Spleen (tissue), 11 donors: Measurements from ENCODE around the gene TBC1D16. TPM values are rescaled to one million over a fixed set of nuclear protein-coding genes. Genes with fewer than 3 reads are reported as not detected.
"Not testable (repeated sequence)": the region's sequence is repeated elsewhere in the genome, so short reads cannot be mapped to it uniquely, and the experiment has no call there.

Experiments
- DNase-seq: peaks from one replicate; pipeline ENCODE4 v3.0.0-alpha.2; 2020
- H3K27ac ChIP-seq, 8 donors: fragments of 200-600 bp; sonication (generic) in 7 of 8; 1 replicate in 4 of 8; 2 replicates in 4 of 8; pipeline versions ENCODE4 v1.5.0 to v1.8.0; 2016 to 2021; ENCODE audit warnings: inconsistent platforms in 4 of 8, mild to moderate bottlenecking in 4 of 8, moderate library complexity in 1 of 8
- H3K27me3 ChIP-seq, 7 donors: fragments of 200-600 bp; sonication (generic) in 6 of 7; replicated peaks in 1 of 7; 1 replicate in 4 of 7; 2 replicates in 3 of 7; pipeline versions ENCODE4 v1.5.0 to v1.8.0; 2016 to 2021; ENCODE audit warnings: inconsistent platforms in 3 of 7, mild to moderate bottlenecking in 1 of 7
- H3K36me3 ChIP-seq, 6 donors: fragments of 200-600 bp; sonication (generic) in 5 of 6; 1 replicate in 4 of 6; 2 replicates in 2 of 6; pipeline versions ENCODE4 v1.5.0 to v1.8.0; 2016 to 2021; ENCODE audit warnings: inconsistent platforms in 2 of 6
- H3K4me1 ChIP-seq, 6 donors: fragments of 200-600 bp; sonication (generic) in 5 of 6; 1 replicate in 3 of 6; 2 replicates in 3 of 6; pipeline versions ENCODE4 v1.5.0 to v1.8.0; 2016 to 2021; ENCODE audit warnings: inconsistent platforms in 3 of 6
- H3K4me3 ChIP-seq, 8 donors: fragments of 200-600 bp; sonication (generic) in 7 of 8; 1 replicate in 4 of 8; 2 replicates in 4 of 8; pipeline versions ENCODE4 v1.5.0 to v1.8.0; 2016 to 2021; ENCODE audit warnings: inconsistent platforms in 4 of 8, mild to moderate bottlenecking in 4 of 8, moderate library complexity in 2 of 8
- H3K9me3 ChIP-seq, 8 donors: fragments of 200-600 bp; sonication (generic) in 7 of 8; 1 replicate in 4 of 8; 2 replicates in 4 of 8; pipeline versions ENCODE4 v1.5.0 to v1.8.0; 2016 to 2021; ENCODE audit warnings: inconsistent platforms in 4 of 8
- POLR2A ChIP-seq, 3 donors: fragments of 450-650 bp; IDR thresholded peaks; one replicate each; pipeline ENCODE4 v1.5.1; 2017; ENCODE audit warnings: antibody characterized with exemption in 3 of 3, mild to moderate bottlenecking in 1 of 3
- POLR2AphosphoS5 ChIP-seq, 3 donors: sonication (generic); formaldehyde crosslinking; IDR thresholded peaks; one replicate each; pipeline ENCODE4 v1.5.1; 2017; ENCODE audit warnings: antibody characterized with exemption in 3 of 3
- WGBS, 5 donors: extraction: QIAGEN DNeasy Blood & Tissue Kit in 3 of 5; methylation state at CpG; one replicate each; pipeline versions ENCODE4 v1.1.5 to v1.1.7; 2013 to 2018; 5-methylcytosine and 5-hydroxymethylcytosine counted together
- intact Hi-C: fragments of 100-400 bp; cut with DNase I; formaldehyde crosslinking; loops from one replicate; pipeline ENCODE4 v1.15.0; 2023; ENCODE audit warnings: low total_unique reads
- polyA plus RNA-seq, 3 donors: library from polyadenylated mRNA; stranded (reverse); fragments of 200-250 nt; gene quantifications; one replicate each; pipeline ENCODE4 v1.2.1, GENCODE V29; 2013
- total RNA-seq, 7 donors: library from RNA; depleted of rRNA in 3 of 7; stranded (reverse); fragments of >200 nt in 3 of 7; fragmentation: NEBNext Ultra II Directional in 4 of 7; extraction: Animal tissue kit (Norgen Biotek cat#: 25700) in 4 of 7; gene quantifications; one replicate each; pipeline versions ENCODE4 v1.1.0 to v1.2.1, GENCODE V29; 2016 to 2021
- TF ChIP-seq, protein P1 (sequence below), 11 experiments: fragments of 200-600 bp in 7 of 11; fragments of 450-650 bp in 4 of 11; sonication (generic) in 4 of 11; IDR thresholded peaks in 8 of 11; conservative IDR thresholded peaks in 3 of 11; 1 replicate in 7 of 11; 2 replicates in 4 of 11; pipeline versions ENCODE4 v1.4.0 to v1.8.0; 2016 to 2021; ENCODE audit warnings: antibody characterized with exemption in 11 of 11, inconsistent platforms in 4 of 11, mild to moderate bottlenecking in 1 of 11
- donor health status: healthy with polysubstance abuse.
- donor health status: DM: no; HTN: no; CAD: no; lungs with moderate emphysema.
- donor health status: DM: no; HTN: no; CAD: no.
- donor health status: Bipolar disorder and iron deficiency.
- donor health status: healthy.
- donor health status: DM: no; HTN: no; CAD: no.
- donor health status: DM: yes; HTN: yes; CAD: no.

Gene TBC1D16
- total and polyA plus RNA-seq, 10 donors = 1.3 to 33.6 (median 15.7) TPM

DNA sequence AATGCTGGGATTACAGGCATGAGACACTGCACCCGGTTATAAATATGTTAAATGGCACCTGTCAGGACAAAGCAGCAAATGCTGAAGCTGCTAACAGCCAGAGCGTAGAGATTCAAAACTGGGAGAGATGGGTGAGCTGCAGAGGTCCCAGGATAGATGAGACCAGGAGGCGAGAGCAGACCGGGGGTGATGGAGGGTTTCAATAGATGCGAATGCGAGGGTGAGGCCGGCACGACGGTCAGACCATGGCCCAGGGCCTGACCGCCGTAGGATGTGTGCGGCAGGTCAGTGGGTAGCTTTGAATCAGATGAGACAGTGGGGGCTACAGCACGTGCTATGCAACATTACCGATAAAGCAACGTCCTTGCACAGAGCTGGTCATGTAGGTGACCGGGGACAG lies 15.0 kb upstream of the TBC1D16 start:
- TF ChIP-seq POLR2A (IDR thresholded peaks at IDR 0.05) (no peak), POLR2AphosphoS5 (IDR thresholded peaks at IDR 0.05) (no peak)
- TF ChIP-seq, protein P1, sequence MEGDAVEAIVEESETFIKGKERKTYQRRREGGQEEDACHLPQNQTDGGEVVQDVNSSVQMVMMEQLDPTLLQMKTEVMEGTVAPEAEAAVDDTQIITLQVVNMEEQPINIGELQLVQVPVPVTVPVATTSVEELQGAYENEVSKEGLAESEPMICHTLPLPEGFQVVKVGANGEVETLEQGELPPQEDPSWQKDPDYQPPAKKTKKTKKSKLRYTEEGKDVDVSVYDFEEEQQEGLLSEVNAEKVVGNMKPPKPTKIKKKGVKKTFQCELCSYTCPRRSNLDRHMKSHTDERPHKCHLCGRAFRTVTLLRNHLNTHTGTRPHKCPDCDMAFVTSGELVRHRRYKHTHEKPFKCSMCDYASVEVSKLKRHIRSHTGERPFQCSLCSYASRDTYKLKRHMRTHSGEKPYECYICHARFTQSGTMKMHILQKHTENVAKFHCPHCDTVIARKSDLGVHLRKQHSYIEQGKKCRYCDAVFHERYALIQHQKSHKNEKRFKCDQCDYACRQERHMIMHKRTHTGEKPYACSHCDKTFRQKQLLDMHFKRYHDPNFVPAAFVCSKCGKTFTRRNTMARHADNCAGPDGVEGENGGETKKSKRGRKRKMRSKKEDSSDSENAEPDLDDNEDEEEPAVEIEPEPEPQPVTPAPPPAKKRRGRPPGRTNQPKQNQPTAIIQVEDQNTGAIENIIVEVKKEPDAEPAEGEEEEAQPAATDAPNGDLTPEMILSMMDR (IDR thresholded peaks at IDR 0.05 in 8 of 11, conservative IDR thresholded peaks at IDR 0.05 in 3 of 11) = no peak
- intact Hi-C loops = no loop called here
- H3K27me3 ChIP-seq = no peaks in the 10 kb centered on the region
- peaks cover 0 to 10% (median 2%) of the 10 kb centered on the region in 6 donors for H3K4me1 ChIP-seq
- H3K36me3 ChIP-seq = no peaks in the 10 kb centered on the region
- no peak for DNase-seq
- H3K27ac ChIP-seq = no peak overlapping the region
- H3K9me3 ChIP-seq = no peaks in the 10 kb centered on the region
- H3K4me3 ChIP-seq = no peak overlapping the region
- WGBS, 5 donors = 83 to 95% (median 86%) methylated on average over 16 of the region's 16 CpGs

DNA sequence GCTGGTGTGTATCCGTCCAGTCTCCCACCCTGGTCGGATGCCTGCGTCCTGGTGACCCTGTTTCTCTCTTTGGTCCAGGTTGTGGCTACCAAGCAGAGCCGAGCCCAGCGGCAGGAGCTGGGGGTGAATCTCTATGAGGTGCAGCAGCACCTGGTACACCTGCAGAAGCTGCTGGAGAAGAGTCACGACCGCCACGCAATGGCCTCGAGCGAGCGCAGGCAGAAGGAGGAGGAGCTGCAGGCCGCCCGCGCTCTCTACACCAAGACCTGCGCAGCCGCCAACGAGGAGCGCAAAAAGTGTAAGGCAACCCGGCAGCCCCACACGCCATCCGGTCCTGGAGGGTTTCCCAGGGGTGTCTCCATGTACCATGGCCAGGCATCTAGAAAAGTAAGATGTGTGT lies 14.3 kb upstream of the TBC1D16 start:
- Histone ChIP-seq H3K36me3 (no peaks in the 10 kb centered on the region), H3K9me3 (no peaks in the 10 kb centered on the region), H3K27me3 (no peaks in the 10 kb centered on the region), H3K4me3 (no peak overlapping the region), H3K4me1 (peaks cover 0 to 10% (median 2%) of the 10 kb centered on the region in 6 donors), H3K27ac (no peak overlapping the region)
- intact Hi-C loops = no loop called here
- TF ChIP-seq POLR2AphosphoS5 (IDR thresholded peaks at IDR 0.05) (no peak), POLR2A (IDR thresholded peaks at IDR 0.05) (no peak)
- TF ChIP-seq, protein P1 (IDR thresholded peaks at IDR 0.05 in 8 of 11, conservative IDR thresholded peaks at IDR 0.05 in 3 of 11) = no peak
- 86 to 97% (median 93%) methylated on average over 21 of the region's 21 CpGs for WGBS, 5 donors
- no peak for DNase-seq

- TF ChIP-seq POLR2AphosphoS5 (IDR thresholded peaks at IDR 0.05) = no peak
- TF ChIP-seq POLR2A (IDR thresholded peaks at IDR 0.05) = no peak
- TF ChIP-seq, protein P1 (IDR thresholded peaks at IDR 0.05 in 8 of 11, conservative IDR thresholded peaks at IDR 0.05 in 3 of 11) = no peak
- no peak for DNase-seq
- H3K4me3 ChIP-seq = no peak overlapping the region
- intact Hi-C loops = no loop called here
- no peak overlapping the region for H3K27ac ChIP-seq
- no peaks in the 10 kb centered on the region for H3K36me3 ChIP-seq
- no peaks in the 10 kb centered on the region for H3K27me3 ChIP-seq
- WGBS, 5 donors = 82 to 90% (median 88%) methylated on average over 11 of the region's 11 CpGs
- H3K4me1 ChIP-seq = no peaks in the 10 kb centered on the region
- no peaks in the 10 kb centered on the region for H3K9me3 ChIP-seq
These were observed 11.5 kb upstream of the TBC1D16 start for GRCh38 chr17:80047176-80047575.

- H3K27ac ChIP-seq, DNase-seq, H3K36me3 ChIP-seq, H3K9me3 ChIP-seq, H3K27me3 ChIP-seq, H3K4me1 ChIP-seq, H3K4me3 ChIP-seq, intact Hi-C loops: not testable (repeated sequence)
- 87 to 94% (median 92%) methylated on average over 8 to 10 of the region's 10 CpGs for WGBS, 5 donors
These were observed 11.0 kb upstream of the TBC1D16 start for GRCh38 chr17:80046709-80047108.

DNA sequence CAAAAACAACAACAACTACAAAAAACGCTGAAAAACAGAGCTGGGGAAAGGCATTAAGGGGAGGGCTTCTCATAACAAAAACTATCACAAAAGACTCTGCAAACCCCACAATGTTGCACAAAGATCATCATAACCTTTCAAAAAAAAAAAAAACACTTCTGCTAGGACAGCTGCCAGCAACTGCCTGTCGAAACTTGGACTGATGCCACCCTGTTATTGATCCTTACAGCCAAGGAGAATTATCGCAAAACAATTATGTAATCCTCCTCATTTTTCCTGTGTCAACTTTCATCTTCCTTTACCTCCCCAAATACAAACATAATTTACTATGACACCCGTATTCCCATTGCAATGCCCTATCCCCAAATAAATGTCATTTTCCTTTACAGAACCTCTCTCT lies 10.0 kb upstream of the TBC1D16 start:
- no peak for TF ChIP-seq POLR2AphosphoS5 (IDR thresholded peaks at IDR 0.05)
- TF ChIP-seq, protein P1 (IDR thresholded peaks at IDR 0.05 in 8 of 11, conservative IDR thresholded peaks at IDR 0.05 in 3 of 11) = no peak
- TF ChIP-seq POLR2A (IDR thresholded peaks at IDR 0.05) = no peak
- 54 to 81% (median 64%) methylated on average over 4 of the region's 4 CpGs for WGBS, 5 donors
- no peaks in the 10 kb centered on the region for H3K9me3 ChIP-seq
- H3K27me3 ChIP-seq = no peaks in the 10 kb centered on the region
- intact Hi-C loops = no loop called here
- H3K27ac ChIP-seq = no peak overlapping the region
- no peaks in the 10 kb centered on the region for H3K36me3 ChIP-seq
- H3K4me1 ChIP-seq = no peaks in the 10 kb centered on the region
- H3K4me3 ChIP-seq = no peak overlapping the region
- DNase-seq = no peak
